HEK293 (cell line): Measurements from ENCODE around the gene TMEM250.

ENCODE experiments used
- CTCF ChIA-PET: fragments of 350-600 bp; formaldehyde crosslinking; extraction: SDS; loops from one replicate; lab custom pipeline; 2021; ENCODE audit warnings: antibody characterized with exemption; lab: Yijun Ruan, JAX
- POLR2A ChIA-PET: fragments of 300-600 bp; formaldehyde crosslinking; extraction: SDS; loops from one replicate; lab custom pipeline; 2020; ENCODE audit warnings: antibody characterized with exemption, inconsistent platforms; lab: Yijun Ruan, JAX
- H3K27ac ChIP-seq: fragments of 200-500 bp; sonication (Bioruptor generic); 2 replicates; pipeline ENCODE4 v1.5.1; 2014; ENCODE audit warnings: low read depth, low read length, control low read depth, inconsistent platforms; ENCODE audit errors: extremely low read depth
- H3K36me3 ChIP-seq, 2 experiments: fragments of 200-500 bp in 1 of 2; sonication (Bioruptor generic) in 1 of 2; 1 replicate in 1 of 2; 2 replicates in 1 of 2; pipeline ENCODE4 v1.5.1; 2014 to 2017; ENCODE audit warnings: inconsistent platforms in 2 of 2, low read length in 2 of 2; ENCODE audit not compliant: control insufficient read depth in 2 of 2, insufficient read depth in 1 of 2
- H3K4me1 ChIP-seq: fragments of 200-500 bp; sonication (Bioruptor generic); 2 replicates; pipeline ENCODE4 v1.5.1; 2014; ENCODE audit warnings: mild to moderate bottlenecking, low read length, inconsistent platforms; ENCODE audit not compliant: control insufficient read depth, insufficient read depth
- H3K4me3 ChIP-seq: 2 replicates; pipeline ENCODE4 v1.5.1; 2011; ENCODE audit warnings: low read depth, mild to moderate bottlenecking, control low read depth, low read length, moderate library complexity
- H3K9me3 ChIP-seq: fragments of 200-500 bp; sonication (Bioruptor generic); 2 replicates; pipeline ENCODE4 v1.5.1; 2014; ENCODE audit warnings: low read depth, low read length, inconsistent platforms; ENCODE audit not compliant: control insufficient read depth, insufficient read depth
- GLIS2 ChIP-seq: fragments of 450-650 bp; formaldehyde crosslinking; IDR thresholded peaks from 2 replicates; pipeline ENCODE4 v1.5.1; 2016; ENCODE audit warnings: missing biosample characterization, missing genetic modification characterization
- HOXC10 ChIP-seq: sonication (generic); formaldehyde crosslinking; IDR thresholded peaks from 2 replicates; pipeline ENCODE4 v1.8.1; 2023; ENCODE audit warnings: mild to moderate bottlenecking, missing genetic modification reagents
- INSM2 ChIP-seq: fragments of 450-650 bp; formaldehyde crosslinking; IDR thresholded peaks from 2 replicates; pipeline ENCODE4 v1.5.1; 2016; ENCODE audit warnings: missing biosample characterization, missing genetic modification characterization
- KLF1 ChIP-seq: fragments of 450-650 bp; formaldehyde crosslinking; IDR thresholded peaks from 2 replicates; pipeline ENCODE4 v1.5.1; 2016; ENCODE audit warnings: missing biosample characterization, missing genetic modification characterization
- REPIN1 ChIP-seq: fragments of 450-650 bp; formaldehyde crosslinking; IDR thresholded peaks from 2 replicates; pipeline ENCODE4 v1.5.1; 2017; ENCODE audit warnings: missing biosample characterization, missing genetic modification characterization, low read depth
- ZBTB10 ChIP-seq: fragments of 450-650 bp; formaldehyde crosslinking; IDR thresholded peaks from 2 replicates; pipeline ENCODE4 v1.5.1; 2016; ENCODE audit warnings: missing biosample characterization, missing genetic modification characterization
- ZBTB17 ChIP-seq: fragments of 450-650 bp; formaldehyde crosslinking; IDR thresholded peaks from 2 replicates; pipeline ENCODE4 v1.5.1; 2016; ENCODE audit warnings: missing biosample characterization, missing genetic modification characterization
- ZBTB20 ChIP-seq: fragments of 450-650 bp; formaldehyde crosslinking; IDR thresholded peaks from 2 replicates; pipeline ENCODE4 v1.5.1; 2016; ENCODE audit warnings: missing biosample characterization, missing genetic modification characterization
- ZNF10 ChIP-seq: fragments of 450-650 bp; formaldehyde crosslinking; IDR thresholded peaks from 2 replicates; pipeline ENCODE4 v1.5.1; 2017; ENCODE audit warnings: missing biosample characterization, missing genetic modification characterization
- ZNF138 ChIP-seq: fragments of 450-650 bp; formaldehyde crosslinking; IDR thresholded peaks from 2 replicates; pipeline ENCODE4 v1.5.1; 2016; ENCODE audit warnings: missing biosample characterization, missing genetic modification characterization, borderline replicate concordance
- ZNF169 ChIP-seq: fragments of 450-650 bp; formaldehyde crosslinking; IDR thresholded peaks from 2 replicates; pipeline ENCODE4 v1.5.1; 2016; ENCODE audit warnings: missing biosample characterization, missing genetic modification characterization
- ZNF211 ChIP-seq: fragments of 450-650 bp; formaldehyde crosslinking; IDR thresholded peaks from 2 replicates; pipeline ENCODE4 v1.5.1; 2016; ENCODE audit warnings: low read depth, missing biosample characterization, missing genetic modification characterization
- ZNF354C ChIP-seq: fragments of 450-650 bp; formaldehyde crosslinking; IDR thresholded peaks from 2 replicates; pipeline ENCODE4 v1.5.1; 2016; ENCODE audit warnings: missing biosample characterization, missing genetic modification characterization, low read depth, borderline replicate concordance
- ZNF391 ChIP-seq: fragments of 450-650 bp; formaldehyde crosslinking; IDR thresholded peaks from 2 replicates; pipeline ENCODE4 v1.5.1; 2016; ENCODE audit warnings: low read depth, missing biosample characterization, missing genetic modification characterization, borderline replicate concordance
- ZNF530 ChIP-seq: fragments of 450-650 bp; formaldehyde crosslinking; IDR thresholded peaks from 2 replicates; pipeline ENCODE4 v1.5.1; 2016; ENCODE audit warnings: low read depth, missing biosample characterization, missing genetic modification characterization
- ZNF600 ChIP-seq: fragments of 450-650 bp; formaldehyde crosslinking; IDR thresholded peaks from 2 replicates; pipeline ENCODE4 v1.5.1; 2016; ENCODE audit warnings: missing biosample characterization, missing genetic modification characterization
- ZNF768 ChIP-seq: fragments of 450-650 bp; formaldehyde crosslinking; IDR thresholded peaks from 2 replicates; pipeline ENCODE4 v1.5.1; 2018; ENCODE audit warnings: missing biosample characterization, mild to moderate bottlenecking, missing genetic modification characterization
- ZSCAN18 ChIP-seq: fragments of 450-650 bp; formaldehyde crosslinking; IDR thresholded peaks from 2 replicates; pipeline ENCODE4 v1.5.1; 2016; ENCODE audit warnings: missing biosample characterization, missing genetic modification characterization
- TF ChIP-seq, protein P1 (sequence below): fragments of 450-650 bp; formaldehyde crosslinking; IDR thresholded peaks from 2 replicates; pipeline ENCODE4 v1.5.0; 2017; ENCODE audit warnings: missing biosample characterization, missing genetic modification characterization, borderline replicate concordance

Gene TMEM250

GRCh38 chr9:136131629-136132511 is 13.2 kb upstream of the TMEM250 start:
- Histone ChIP-seq H3K4me3 (no peak overlapping the region), H3K9me3 (no peaks in the 10 kb centered on the region), H3K4me1 (no peaks in the 10 kb centered on the region), H3K27ac (no peak overlapping the region), H3K36me3 (no peaks in the 10 kb centered on the region)
- TF ChIP-seq GLIS2 (tag by site-specific recombination) (peak; percentile 23; the same call in 1 of the 2 replicates), ZBTB17 (peak; percentile 38; the same call in 1 of the 2 replicates), ZNF10 (peak; percentile 44; the same call in 1 of the 2 replicates), INSM2 (tag by site-specific recombination) (no peak), ZNF600 (tag by site-specific recombination) (peak; percentile 93), ZBTB10 (tag by site-specific recombination) (0 out of 2 replicates have a peak, but pooled peaks have one; percentile 37), ZNF530 (tag by site-specific recombination) (no peak), ZNF138 (no peak), KLF1 (tag by site-specific recombination) (peak; percentile 81), ZBTB20 (peak; percentile 85)
- CTCF ChIA-PET = interaction anchor here (0.6 to 2.1 kb wide), 4 partner anchors 10 to 922 kb away, joined by 3 to 9 read pairs (median 4); no protein-coding TSS in a partner anchor
- POLR2A ChIA-PET = no interaction called here

GRCh38 chr9:136129176-136129575 is 10.5 kb upstream of the TMEM250 start:
- Histone ChIP-seq H3K27ac (no peak overlapping the region), H3K4me3 (no peak overlapping the region), H3K4me1 (no peaks in the 10 kb centered on the region), H3K9me3 (no peaks in the 10 kb centered on the region), H3K36me3 (no peaks in the 10 kb centered on the region)
- POLR2A ChIA-PET = interaction anchor here (1.0 kb wide), 1 partner anchor 168 kb away, joined by 10 read pairs; the partner anchor contains the start of gene UBAC1
- CTCF ChIA-PET = interaction anchor here (0.6 to 1.9 kb wide), 7 partner anchors 37 to 209 kb away, joined by 3 to 6 read pairs (median 4); no protein-coding TSS in a partner anchor
- TF ChIP-seq ZBTB10 (tag by site-specific recombination) = no peak
- no peak for TF ChIP-seq ZNF768 (tag by site-specific recombination)
- TF ChIP-seq, protein P1, sequence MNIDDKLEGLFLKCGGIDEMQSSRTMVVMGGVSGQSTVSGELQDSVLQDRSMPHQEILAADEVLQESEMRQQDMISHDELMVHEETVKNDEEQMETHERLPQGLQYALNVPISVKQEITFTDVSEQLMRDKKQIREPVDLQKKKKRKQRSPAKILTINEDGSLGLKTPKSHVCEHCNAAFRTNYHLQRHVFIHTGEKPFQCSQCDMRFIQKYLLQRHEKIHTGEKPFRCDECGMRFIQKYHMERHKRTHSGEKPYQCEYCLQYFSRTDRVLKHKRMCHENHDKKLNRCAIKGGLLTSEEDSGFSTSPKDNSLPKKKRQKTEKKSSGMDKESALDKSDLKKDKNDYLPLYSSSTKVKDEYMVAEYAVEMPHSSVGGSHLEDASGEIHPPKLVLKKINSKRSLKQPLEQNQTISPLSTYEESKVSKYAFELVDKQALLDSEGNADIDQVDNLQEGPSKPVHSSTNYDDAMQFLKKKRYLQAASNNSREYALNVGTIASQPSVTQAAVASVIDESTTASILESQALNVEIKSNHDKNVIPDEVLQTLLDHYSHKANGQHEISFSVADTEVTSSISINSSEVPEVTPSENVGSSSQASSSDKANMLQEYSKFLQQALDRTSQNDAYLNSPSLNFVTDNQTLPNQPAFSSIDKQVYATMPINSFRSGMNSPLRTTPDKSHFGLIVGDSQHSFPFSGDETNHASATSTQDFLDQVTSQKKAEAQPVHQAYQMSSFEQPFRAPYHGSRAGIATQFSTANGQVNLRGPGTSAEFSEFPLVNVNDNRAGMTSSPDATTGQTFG = no peak
- no peak for TF ChIP-seq HOXC10 (CRISPR knock-in tag)
- TF ChIP-seq REPIN1 (tag by site-specific recombination) = no peak
- TF ChIP-seq ZBTB20 = no peak
- no peak for TF ChIP-seq ZNF354C
- TF ChIP-seq ZNF211 (tag by site-specific recombination) = no peak
- no peak for TF ChIP-seq ZSCAN18 (tag by site-specific recombination)
- TF ChIP-seq ZNF391 (tag by site-specific recombination) = no peak
- TF ChIP-seq ZNF169 (tag by site-specific recombination) = no peak
